T-cell (primary cell): ENCODE data around the gene MTFP1. TPM values are rescaled to one million over a fixed set of nuclear protein-coding genes. Genes with fewer than 3 reads are reported as not detected.

Source experiments
- ATAC-seq, 4 experiments: fragments of 200-7000 bp in 3 of 4; fragments of 150-1000 bp in 1 of 4; cut with Tn5 transposase; replicated peaks in 1 of 4; 1 replicate in 3 of 4; 2 replicates in 1 of 4; pipeline ENCODE4 v1.10.0; 2021; ENCODE audit warnings: moderate library complexity in 3 of 4, mild to moderate bottlenecking in 2 of 4, moderate number of reproducible peaks in 1 of 4
- CTCF ChIA-PET, 2 donors: fragments of 300-600 bp; sonication (Branson Sonifier 250); formaldehyde crosslinking; loops; one replicate each; lab custom pipeline; 2022; ENCODE audit warnings: antibody characterized with exemption in 2 of 2; lab: Charles Lee
- POLR2A ChIA-PET, 2 donors: fragments of 300-600 bp; sonication (Branson Sonifier 250); formaldehyde crosslinking; loops; one replicate each; lab custom pipeline; 2022; ENCODE audit warnings: antibody characterized with exemption in 2 of 2; lab: Charles Lee
- DNase-seq, 35 experiments: peaks; one replicate each; pipeline versions ENCODE4 v3.0.0 to v3.0.0-alpha.2; 2013 to 2023
- H3K27ac ChIP-seq: one replicate; pipeline ENCODE4 v1.5.1; 2013; ENCODE audit warnings: low read length
- H3K27me3 ChIP-seq, 2 experiments: replicated peaks in 1 of 2; 1 replicate in 1 of 2; 2 replicates in 1 of 2; pipeline versions ENCODE4 v1.6.1 to v1.7.0; 2013; ENCODE audit warnings: low read length in 1 of 2, mixed read lengths in 1 of 2; ENCODE audit not compliant: control insufficient read depth in 2 of 2, insufficient read depth in 2 of 2; ENCODE audit errors: extremely low read depth in 1 of 2
- H3K36me3 ChIP-seq, 2 donors: 1 replicate in 1 of 2; 2 replicates in 1 of 2; pipeline versions ENCODE4 v1.6.1 to v1.7.0; 2013; ENCODE audit warnings: low read length in 1 of 2; ENCODE audit not compliant: control insufficient read depth in 2 of 2, insufficient read depth in 1 of 2; ENCODE audit errors: extremely low read depth in 1 of 2
- H3K4me1 ChIP-seq, 2 experiments: 1 replicate in 1 of 2; 2 replicates in 1 of 2; pipeline versions ENCODE4 v1.6.1 to v1.7.0; 2013; ENCODE audit warnings: low read length in 2 of 2, mixed read lengths in 1 of 2; ENCODE audit not compliant: insufficient read depth in 2 of 2, control insufficient read depth in 1 of 2; ENCODE audit errors: extremely low read depth in 1 of 2
- H3K4me3 ChIP-seq, 2 donors: 1 replicate in 1 of 2; 2 replicates in 1 of 2; pipeline versions ENCODE4 v1.5.1 to v1.7.0; 2013; ENCODE audit warnings: mild to moderate bottlenecking in 2 of 2, low read length in 1 of 2, moderate library complexity in 1 of 2; ENCODE audit not compliant: control insufficient read depth in 1 of 2; ENCODE audit errors: extremely low read depth in 1 of 2
- H3K9me3 ChIP-seq: 2 replicates; pipeline ENCODE4 v1.7.0; 2013
- H3K27ac Mint-ChIP-seq, 2 donors: one replicate each; pipeline ENCODE4 v1.8.0; 2020 to 2021; ENCODE audit warnings: mild to moderate bottlenecking in 2 of 2, mixed read lengths in 2 of 2
- H3K27me3 Mint-ChIP-seq, 2 donors: one replicate each; pipeline ENCODE4 v1.8.0; 2021 to 2022; ENCODE audit warnings: mixed read lengths in 2 of 2
- H3K36me3 Mint-ChIP-seq: one replicate; pipeline ENCODE4 v1.8.0; 2021; ENCODE audit warnings: mixed read lengths
- H3K4me1 Mint-ChIP-seq, 3 donors: one replicate each; pipeline ENCODE4 v1.8.0; 2020 to 2022; ENCODE audit warnings: mixed read lengths in 3 of 3, mild to moderate bottlenecking in 1 of 3
- H3K4me3 Mint-ChIP-seq, 3 donors: one replicate each; pipeline ENCODE4 v1.8.0; 2020 to 2022; ENCODE audit warnings: mild to moderate bottlenecking in 3 of 3, mixed read lengths in 3 of 3, moderate library complexity in 3 of 3
- H3K9me3 Mint-ChIP-seq, 3 donors: one replicate each; pipeline ENCODE4 v1.8.0; 2020 to 2022; ENCODE audit warnings: mixed read lengths in 3 of 3
- WGBS: methylation state at CpG from one replicate; pipeline ENCODE4 v1.1.5; 2013; ENCODE audit warnings: missing lambda C conversion rate; ENCODE audit not compliant: insufficient coverage; 5-methylcytosine and 5-hydroxymethylcytosine counted together
- total RNA-seq, 35 experiments: library from RNA in 6 of 35; stranded (reverse) in 6 of 35; fragments of 120-200 nt in 1 of 35; gene quantifications; one replicate each; pipeline versions ENCODE4 v1.2.1 to v1.2.4 and lab custom pipeline; 2013 to 2026

MTFP1 gene
- total RNA-seq, 5 donors from 2014 or later (not counting 1 experiment from before 2014, with no cell fraction given) = 22.7 to 59.2 (median 29.4) TPM

DNA sequence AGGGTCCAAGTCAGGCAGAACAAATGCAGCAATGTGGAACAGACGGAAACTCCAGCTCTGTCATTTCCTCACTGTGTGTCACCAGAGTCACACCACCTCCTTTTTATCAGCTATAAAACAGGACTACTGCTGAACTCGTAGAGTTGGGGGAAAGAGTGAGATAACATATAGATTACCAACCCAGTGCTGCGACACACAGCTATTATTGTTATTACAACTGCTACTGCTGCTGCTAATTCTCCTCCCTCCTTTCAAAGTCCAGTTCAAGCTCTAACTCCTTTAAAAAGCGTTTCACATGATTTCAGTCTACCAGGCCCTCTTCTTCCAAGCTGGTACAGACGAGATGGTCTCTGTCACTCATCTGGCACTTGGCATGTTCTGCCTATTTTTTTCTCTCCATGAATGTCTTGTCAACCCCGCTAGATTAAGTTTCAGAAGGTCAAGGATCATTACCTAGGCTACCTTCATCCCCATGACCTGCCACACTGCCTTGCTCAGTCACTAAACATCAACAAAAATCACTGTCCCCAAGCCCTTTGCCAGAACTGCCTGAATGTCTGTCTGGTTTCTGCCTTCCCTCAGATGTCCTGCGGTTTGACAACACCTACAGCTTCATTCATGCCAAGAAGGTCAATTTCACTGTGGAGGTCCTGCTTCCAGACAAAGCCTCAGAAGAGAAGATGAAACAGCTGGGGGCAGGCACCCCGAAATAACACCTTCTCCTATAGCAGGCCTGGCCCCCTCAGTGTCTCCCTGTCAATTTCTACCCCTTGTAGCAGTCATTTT, 3.7 kb upstream of the MTFP1 start:
- Mint-ChIP-seq H3K27ac (peak overlapping the region; percentile 84 to 99), H3K9me3 (no peaks in the 10 kb centered on the region), H3K27me3 (no peaks in the 10 kb centered on the region), H3K36me3 (peaks cover 30% of the 10 kb centered on the region), H3K4me3 (peak overlapping the region; percentile 92 to 97 (median 95)), H3K4me1 (peaks cover 48 to 56% (median 49%) of the 10 kb centered on the region in 3 donors)
- no peak overlapping the region for H3K27ac ChIP-seq
- H3K9me3 ChIP-seq = no peaks in the 10 kb centered on the region
- peaks cover 14 to 47% of the 10 kb centered on the region in 2 experiments for H3K4me1 ChIP-seq
- POLR2A ChIA-PET = interaction anchor here (0.6 to 4.3 kb wide), 6 partner anchors 9 to 25 kb away, joined by 3 to 14 read pairs (median 4); partner anchors contain the start of gene SEC14L2 (in 1 of the 2)
- no peaks in the 10 kb centered on the region for H3K27me3 ChIP-seq
- 83% methylated on average over 4 of the region's 8 CpGs for WGBS
- DNase-seq (no peak), ATAC-seq (no peak)
- peaks cover 3 to 25% of the 10 kb centered on the region in 2 donors for H3K36me3 ChIP-seq
- H3K4me3 ChIP-seq = no peak overlapping the region
- CTCF ChIA-PET = interaction anchor here in 1 of 2 donors (0.5 to 1.2 kb wide), 3 partner anchors 9 to 133 kb away, joined by 3 read pairs; partner anchors contain the start of gene CASTOR1

DNA sequence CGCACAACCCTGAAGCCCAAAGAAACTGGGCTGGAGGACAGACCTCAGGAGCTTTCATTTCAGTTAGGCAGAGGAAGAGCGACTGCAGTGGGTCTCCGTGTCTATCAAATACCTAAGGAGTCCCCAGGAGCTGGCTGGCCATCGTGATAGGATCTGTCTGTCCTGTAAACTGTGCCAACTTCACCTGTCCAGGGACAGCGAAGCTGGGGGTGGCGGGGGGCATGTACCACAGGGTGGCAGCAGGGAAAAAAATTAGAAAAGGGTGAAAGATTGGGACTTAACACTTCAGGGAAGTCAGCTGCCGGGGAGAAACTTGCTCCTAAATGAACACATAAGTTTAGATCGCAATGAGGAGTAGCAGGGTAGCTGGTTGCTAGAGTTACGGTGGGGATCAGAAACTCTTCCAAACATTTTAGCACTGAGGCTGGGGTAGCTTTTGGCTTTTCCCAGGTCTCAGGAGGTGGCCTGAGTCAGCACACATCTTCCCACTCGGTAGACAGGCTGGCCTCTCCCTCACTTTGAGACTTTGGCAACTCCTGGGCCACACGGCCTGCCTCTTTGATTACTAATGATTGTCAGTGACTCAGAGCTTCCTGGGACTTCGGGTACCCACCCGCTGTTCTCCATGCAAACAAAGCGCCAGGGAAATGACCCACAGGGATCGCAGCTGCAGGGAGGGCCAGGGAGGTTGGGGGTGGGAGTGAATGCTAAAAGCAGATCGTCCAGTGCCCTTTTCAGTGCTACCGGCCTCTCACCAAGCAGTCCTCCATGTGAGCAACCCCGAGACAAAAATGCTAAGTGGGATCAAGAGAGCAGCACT, 2.9 kb upstream of the MTFP1 start:
- Histone ChIP-seq H3K36me3 (peaks cover 3 to 18% of the 10 kb centered on the region in 2 donors), H3K27me3 (no peaks in the 10 kb centered on the region), H3K9me3 (no peaks in the 10 kb centered on the region), H3K4me3 (peak overlapping the region; percentile 65 to 77), H3K27ac (peak overlapping the region; percentile 86), H3K4me1 (peaks cover 16 to 52% of the 10 kb centered on the region in 2 experiments)
- H3K27ac Mint-ChIP-seq = peak overlapping the region; percentile 84 to 99
- H3K4me1 Mint-ChIP-seq = peaks cover 55 to 61% (median 56%) of the 10 kb centered on the region in 3 donors
- peak in 2 of 35 experiments; percentile 36 to 40 for DNase-seq
- peaks cover 22% of the 10 kb centered on the region for H3K36me3 Mint-ChIP-seq
- H3K9me3 Mint-ChIP-seq = no peaks in the 10 kb centered on the region
- H3K4me3 Mint-ChIP-seq = peak overlapping the region; percentile 92 to 97 (median 95)
- POLR2A ChIA-PET = interaction anchor here (0.6 to 4.3 kb wide), 11 partner anchors 8 to 26 kb away, joined by 3 to 21 read pairs (median 5); partner anchors contain the start of gene SEC14L2 (in 2 of the 2)
- no peak for ATAC-seq
- CTCF ChIA-PET = interaction anchor here in 1 of 2 donors (1.2 to 1.3 kb wide), 3 partner anchors 35 to 134 kb away, joined by 3 to 9 read pairs (median 6); partner anchors contain the start of genes CASTOR1 and TBC1D10A
- H3K27me3 Mint-ChIP-seq = no peaks in the 10 kb centered on the region
- WGBS = 53% methylated on average over 15 of the region's 18 CpGs

DNA sequence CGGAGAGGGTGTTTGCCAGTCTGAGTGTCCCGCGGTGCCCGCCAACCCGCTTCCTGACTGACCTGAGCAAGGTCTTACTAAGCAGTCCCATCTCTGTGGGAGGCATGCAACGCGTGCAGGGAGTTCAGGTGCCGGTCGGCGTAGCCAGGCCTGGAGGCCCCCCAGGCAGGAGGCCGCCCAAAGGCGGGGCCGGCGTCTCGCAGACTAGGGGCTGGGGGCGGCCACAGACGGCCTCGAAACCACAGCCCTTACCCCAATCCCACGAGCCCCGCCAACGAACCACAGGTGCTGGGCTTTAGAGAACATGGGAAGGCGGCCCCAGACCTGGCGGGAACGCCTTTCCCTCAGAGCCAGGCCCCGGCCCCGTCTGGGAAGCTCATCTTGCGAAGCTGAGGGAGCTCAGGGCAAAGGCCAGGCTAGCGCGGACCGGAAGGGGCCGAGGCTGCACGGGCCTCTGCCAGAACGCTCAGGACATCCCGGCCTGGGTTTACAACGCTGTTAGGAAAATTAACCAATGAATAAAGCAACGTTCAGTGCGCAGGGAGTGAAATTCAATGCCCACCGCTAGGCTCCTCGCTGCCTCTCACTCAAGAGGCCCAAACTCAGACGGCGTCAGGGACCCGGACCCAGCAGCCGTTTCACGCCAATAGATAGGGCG, 2.1 kb upstream of the MTFP1 start:
- ChIA-PET POLR2A (interaction anchor here (0.6 to 4.3 kb wide), 15 partner anchors 9 to 303 kb away, joined by 3 to 21 read pairs (median 5); partner anchors contain the start of gene SEC14L2 (in 2 of the 2)), CTCF (interaction anchor here (0.6 to 2.7 kb wide), 20 partner anchors 9 to 867 kb away, joined by 3 to 12 read pairs (median 6); partner anchors contain the start of genes CASTOR1 (in 1 of the 2), CCDC157 (in 1 of the 2), SEC14L2 (in 1 of the 2) and SF3A1 (in 1 of the 2))
- peak in 3 of 4 experiments; percentile 1 to 17 (median 3) for ATAC-seq
- Mint-ChIP-seq H3K36me3 (peaks cover 22% of the 10 kb centered on the region), H3K9me3 (no peaks in the 10 kb centered on the region), H3K27ac (peak overlapping the region; percentile 96 to 99), H3K27me3 (no peaks in the 10 kb centered on the region), H3K4me1 (peaks cover 55 to 61% (median 56%) of the 10 kb centered on the region in 3 donors), H3K4me3 (peak overlapping the region; percentile 92 to 97 (median 95))
- peaks cover 4 to 18% of the 10 kb centered on the region in 2 donors for H3K36me3 ChIP-seq
- H3K9me3 ChIP-seq = no peaks in the 10 kb centered on the region
- H3K4me3 ChIP-seq = peak overlapping the region; percentile 65 to 77
- H3K27me3 ChIP-seq = no peaks in the 10 kb centered on the region
- peak overlapping the region; percentile 86 for H3K27ac ChIP-seq
- peak in 11 of 35 experiments; percentile 4 to 55 (median 27) for DNase-seq
- H3K4me1 ChIP-seq = peaks cover 16 to 52% of the 10 kb centered on the region in 2 experiments
- under 1% methylated on average over 41 of the region's 45 CpGs for WGBS

DNA sequence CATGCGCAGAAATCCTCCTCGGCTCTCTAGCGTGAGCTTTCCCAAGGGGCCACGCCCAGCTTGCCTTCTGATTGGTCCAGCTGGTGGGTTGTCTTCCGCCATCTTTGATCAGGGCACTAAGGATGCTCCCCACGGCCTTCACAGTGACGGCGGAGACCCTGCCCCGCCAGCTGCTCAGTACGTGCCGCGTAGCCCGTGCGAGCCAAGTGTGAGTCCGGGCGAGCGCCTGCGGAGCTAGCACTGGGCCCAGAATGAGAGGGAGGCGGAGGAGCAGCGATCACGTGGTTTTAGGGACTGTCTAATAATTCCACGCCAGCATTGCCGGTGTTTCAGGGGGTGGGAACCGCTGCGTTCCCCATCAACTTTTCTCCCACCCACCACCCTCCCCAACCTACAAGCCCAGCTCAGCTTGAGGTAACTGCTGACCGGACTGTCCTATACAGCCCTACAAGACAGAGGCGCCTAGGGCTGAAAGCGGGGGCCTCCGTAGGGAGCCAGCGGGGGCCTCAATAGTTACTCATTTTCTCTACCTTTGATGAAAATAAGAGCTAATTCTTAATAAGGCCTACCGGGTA, 1.5 kb upstream of the MTFP1 start:
- Histone ChIP-seq H3K9me3 (no peaks in the 10 kb centered on the region), H3K4me1 (peaks cover 16 to 52% of the 10 kb centered on the region in 2 experiments), H3K4me3 (peak overlapping the region; percentile 65 to 77), H3K27me3 (no peaks in the 10 kb centered on the region), H3K36me3 (peaks cover 7 to 16% of the 10 kb centered on the region in 2 donors), H3K27ac (peak overlapping the region; percentile 86)
- ATAC-seq (peak; percentile 86 to 92 (median 89)), DNase-seq (peak; percentile 91 to 100 (median 98))
- Mint-ChIP-seq H3K27ac (peak overlapping the region; percentile 96 to 99), H3K4me1 (peaks cover 55 to 61% (median 56%) of the 10 kb centered on the region in 3 donors), H3K4me3 (peak overlapping the region; percentile 92 to 97 (median 95)), H3K27me3 (no peaks in the 10 kb centered on the region), H3K36me3 (peaks cover 23% of the 10 kb centered on the region), H3K9me3 (no peaks in the 10 kb centered on the region)
- under 1% methylated on average over 19 of the region's 31 CpGs for WGBS
- ChIA-PET CTCF (interaction anchor here (0.6 to 2.7 kb wide), 21 partner anchors 9 to 866 kb away, joined by 3 to 12 read pairs (median 6); partner anchors contain the start of genes CASTOR1 (in 1 of the 2), CCDC157 (in 1 of the 2), SEC14L2 (in 1 of the 2) and SF3A1 (in 1 of the 2)), POLR2A (interaction anchor here (0.6 to 4.3 kb wide), 16 partner anchors 9 to 859 kb away, joined by 3 to 21 read pairs (median 4); partner anchors contain the start of gene SEC14L2 (in 2 of the 2))
